Measurements from ENCODE around the gene CREBRF. TPM values are rescaled to one million over a fixed set of nuclear protein-coding genes. Genes with fewer than 3 reads are reported as not detected.

Gene CREBRF
- total and polyA plus RNA-seq, 9 of the 15 experiments (the other 6 are each of a cell fraction or from before 2014, with no cell fraction given), result 1.1 to 4.9 (median 2.9) TPM

DNA sequence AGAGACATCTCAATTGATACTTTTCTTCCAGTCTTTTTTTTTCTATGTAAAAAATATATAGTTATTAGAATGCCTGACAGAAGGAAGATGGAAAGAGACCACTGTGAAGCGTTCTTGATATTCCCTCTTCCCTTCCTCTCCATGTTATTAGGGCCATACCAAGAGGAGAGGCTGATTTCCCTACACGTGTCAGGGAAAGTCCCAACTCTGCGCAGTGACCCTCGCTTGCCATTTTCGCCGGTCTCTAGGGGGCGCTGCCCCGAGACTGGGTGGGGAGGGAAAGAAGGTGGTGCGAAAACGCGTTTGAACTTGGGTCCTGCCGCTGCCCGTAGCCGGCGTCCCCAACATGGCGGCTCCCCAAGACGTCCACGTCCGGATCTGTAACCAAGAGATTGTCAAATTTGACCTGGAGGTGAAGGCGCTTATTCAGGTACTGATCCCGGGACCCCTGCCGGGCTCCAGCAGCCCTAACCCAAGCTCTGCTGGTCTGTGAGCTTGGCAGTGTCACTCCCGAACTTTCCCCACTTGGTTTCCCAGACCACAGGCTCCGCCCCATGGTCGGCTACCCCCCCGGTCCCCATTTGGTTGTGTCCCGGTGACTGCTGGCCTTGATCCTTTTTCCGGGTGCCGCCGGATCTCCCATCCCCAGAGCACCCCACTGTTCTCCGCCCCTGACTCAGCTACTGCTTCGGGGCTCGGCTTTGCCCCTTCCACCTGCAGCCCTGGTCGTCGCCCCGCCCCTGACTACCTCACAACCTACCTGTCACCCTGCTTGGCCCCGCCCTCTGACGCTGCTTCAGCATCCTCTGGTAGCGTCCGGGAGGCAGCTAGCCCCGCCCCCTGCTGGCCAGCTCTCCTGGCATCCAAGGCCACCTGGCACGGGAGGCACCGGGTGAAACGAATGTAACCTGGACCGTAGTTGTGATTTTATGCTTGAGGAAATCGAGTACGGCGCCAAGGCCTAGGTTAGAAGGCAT, 88.3 kb downstream of the CREBRF start, which contains the start of gene BNIP1 (continued):
- TF ChIP-seq CREBBP (IDR thresholded peaks at IDR 0.05; ENCODE audit: low read depth, low read length) (no peak), ZC3H8 (IDR thresholded peaks at IDR 0.05) (no peak), GATAD2B (IDR thresholded peaks at IDR 0.05; ENCODE audit: borderline replicate concordance) (peak; percentile 79), NEUROD1 (IDR thresholded peaks at IDR 0.05; ENCODE audit: borderline replicate concordance, low read depth, low read length, partially characterized antibody) (peak; percentile 87), ZBTB7A (IDR thresholded peaks at IDR 0.05; ENCODE audit: borderline replicate concordance, control insufficient read depth, low read depth, low read length) (peak; percentile 93), XRCC5 (IDR thresholded peaks at IDR 0.05; ENCODE audit: low read depth, low read length) (peak; percentile 99), GATA2 (CRISPR knock-in tag; IDR thresholded peaks at IDR 0.05) (peak; percentile 37; the same call in 1 of the 2 replicates), ZFP1 (CRISPR knock-in tag; IDR thresholded peaks at IDR 0.05) (no peak), FOXK1 (CRISPR knock-in tag; IDR thresholded peaks at IDR 0.05; ENCODE audit: borderline replicate concordance) (no peak)
- TF ChIP-seq, protein P1, sequence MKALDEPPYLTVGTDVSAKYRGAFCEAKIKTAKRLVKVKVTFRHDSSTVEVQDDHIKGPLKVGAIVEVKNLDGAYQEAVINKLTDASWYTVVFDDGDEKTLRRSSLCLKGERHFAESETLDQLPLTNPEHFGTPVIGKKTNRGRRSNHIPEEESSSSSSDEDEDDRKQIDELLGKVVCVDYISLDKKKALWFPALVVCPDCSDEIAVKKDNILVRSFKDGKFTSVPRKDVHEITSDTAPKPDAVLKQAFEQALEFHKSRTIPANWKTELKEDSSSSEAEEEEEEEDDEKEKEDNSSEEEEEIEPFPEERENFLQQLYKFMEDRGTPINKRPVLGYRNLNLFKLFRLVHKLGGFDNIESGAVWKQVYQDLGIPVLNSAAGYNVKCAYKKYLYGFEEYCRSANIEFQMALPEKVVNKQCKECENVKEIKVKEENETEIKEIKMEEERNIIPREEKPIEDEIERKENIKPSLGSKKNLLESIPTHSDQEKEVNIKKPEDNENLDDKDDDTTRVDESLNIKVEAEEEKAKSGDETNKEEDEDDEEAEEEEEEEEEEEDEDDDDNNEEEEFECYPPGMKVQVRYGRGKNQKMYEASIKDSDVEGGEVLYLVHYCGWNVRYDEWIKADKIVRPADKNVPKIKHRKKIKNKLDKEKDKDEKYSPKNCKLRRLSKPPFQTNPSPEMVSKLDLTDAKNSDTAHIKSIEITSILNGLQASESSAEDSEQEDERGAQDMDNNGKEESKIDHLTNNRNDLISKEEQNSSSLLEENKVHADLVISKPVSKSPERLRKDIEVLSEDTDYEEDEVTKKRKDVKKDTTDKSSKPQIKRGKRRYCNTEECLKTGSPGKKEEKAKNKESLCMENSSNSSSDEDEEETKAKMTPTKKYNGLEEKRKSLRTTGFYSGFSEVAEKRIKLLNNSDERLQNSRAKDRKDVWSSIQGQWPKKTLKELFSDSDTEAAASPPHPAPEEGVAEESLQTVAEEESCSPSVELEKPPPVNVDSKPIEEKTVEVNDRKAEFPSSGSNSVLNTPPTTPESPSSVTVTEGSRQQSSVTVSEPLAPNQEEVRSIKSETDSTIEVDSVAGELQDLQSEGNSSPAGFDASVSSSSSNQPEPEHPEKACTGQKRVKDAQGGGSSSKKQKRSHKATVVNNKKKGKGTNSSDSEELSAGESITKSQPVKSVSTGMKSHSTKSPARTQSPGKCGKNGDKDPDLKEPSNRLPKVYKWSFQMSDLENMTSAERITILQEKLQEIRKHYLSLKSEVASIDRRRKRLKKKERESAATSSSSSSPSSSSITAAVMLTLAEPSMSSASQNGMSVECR (CRISPR knock-in tag; IDR thresholded peaks at IDR 0.05), result peak; percentile 33
- TF ChIP-seq, protein P2, sequence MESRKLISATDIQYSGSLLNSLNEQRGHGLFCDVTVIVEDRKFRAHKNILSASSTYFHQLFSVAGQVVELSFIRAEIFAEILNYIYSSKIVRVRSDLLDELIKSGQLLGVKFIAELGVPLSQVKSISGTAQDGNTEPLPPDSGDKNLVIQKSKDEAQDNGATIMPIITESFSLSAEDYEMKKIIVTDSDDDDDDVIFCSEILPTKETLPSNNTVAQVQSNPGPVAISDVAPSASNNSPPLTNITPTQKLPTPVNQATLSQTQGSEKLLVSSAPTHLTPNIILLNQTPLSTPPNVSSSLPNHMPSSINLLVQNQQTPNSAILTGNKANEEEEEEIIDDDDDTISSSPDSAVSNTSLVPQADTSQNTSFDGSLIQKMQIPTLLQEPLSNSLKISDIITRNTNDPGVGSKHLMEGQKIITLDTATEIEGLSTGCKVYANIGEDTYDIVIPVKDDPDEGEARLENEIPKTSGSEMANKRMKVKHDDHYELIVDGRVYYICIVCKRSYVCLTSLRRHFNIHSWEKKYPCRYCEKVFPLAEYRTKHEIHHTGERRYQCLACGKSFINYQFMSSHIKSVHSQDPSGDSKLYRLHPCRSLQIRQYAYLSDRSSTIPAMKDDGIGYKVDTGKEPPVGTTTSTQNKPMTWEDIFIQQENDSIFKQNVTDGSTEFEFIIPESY (CRISPR knock-in tag; IDR thresholded peaks at IDR 0.05), result no peak
- TF ChIP-seq, protein P3, sequence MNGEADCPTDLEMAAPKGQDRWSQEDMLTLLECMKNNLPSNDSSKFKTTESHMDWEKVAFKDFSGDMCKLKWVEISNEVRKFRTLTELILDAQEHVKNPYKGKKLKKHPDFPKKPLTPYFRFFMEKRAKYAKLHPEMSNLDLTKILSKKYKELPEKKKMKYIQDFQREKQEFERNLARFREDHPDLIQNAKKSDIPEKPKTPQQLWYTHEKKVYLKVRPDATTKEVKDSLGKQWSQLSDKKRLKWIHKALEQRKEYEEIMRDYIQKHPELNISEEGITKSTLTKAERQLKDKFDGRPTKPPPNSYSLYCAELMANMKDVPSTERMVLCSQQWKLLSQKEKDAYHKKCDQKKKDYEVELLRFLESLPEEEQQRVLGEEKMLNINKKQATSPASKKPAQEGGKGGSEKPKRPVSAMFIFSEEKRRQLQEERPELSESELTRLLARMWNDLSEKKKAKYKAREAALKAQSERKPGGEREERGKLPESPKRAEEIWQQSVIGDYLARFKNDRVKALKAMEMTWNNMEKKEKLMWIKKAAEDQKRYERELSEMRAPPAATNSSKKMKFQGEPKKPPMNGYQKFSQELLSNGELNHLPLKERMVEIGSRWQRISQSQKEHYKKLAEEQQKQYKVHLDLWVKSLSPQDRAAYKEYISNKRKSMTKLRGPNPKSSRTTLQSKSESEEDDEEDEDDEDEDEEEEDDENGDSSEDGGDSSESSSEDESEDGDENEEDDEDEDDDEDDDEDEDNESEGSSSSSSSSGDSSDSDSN (IDR thresholded peaks at IDR 0.05; ENCODE audit: borderline replicate concordance in 1 of 2, low read depth in 2 of 2, low read length in 2 of 2), result 0 out of 4 replicates have a peak, but pooled peaks of 1 of the 2 experiments have one; percentile 38
- TF ChIP-seq, protein P4, sequence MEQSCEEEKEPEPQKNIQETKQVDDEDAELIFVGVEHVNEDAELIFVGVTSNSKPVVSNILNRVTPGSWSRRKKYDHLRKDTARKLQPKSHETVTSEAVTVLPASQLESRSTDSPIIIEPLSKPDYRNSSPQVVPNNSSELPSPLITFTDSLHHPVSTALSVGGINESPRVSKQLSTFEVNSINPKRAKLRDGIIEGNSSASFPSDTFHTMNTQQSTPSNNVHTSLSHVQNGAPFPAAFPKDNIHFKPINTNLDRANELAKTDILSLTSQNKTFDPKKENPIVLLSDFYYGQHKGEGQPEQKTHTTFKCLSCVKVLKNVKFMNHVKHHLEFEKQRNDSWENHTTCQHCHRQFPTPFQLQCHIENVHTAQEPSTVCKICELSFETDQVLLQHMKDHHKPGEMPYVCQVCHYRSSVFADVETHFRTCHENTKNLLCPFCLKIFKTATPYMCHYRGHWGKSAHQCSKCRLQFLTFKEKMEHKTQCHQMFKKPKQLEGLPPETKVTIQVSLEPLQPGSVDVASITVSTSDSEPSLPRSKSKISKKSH (CRISPR knock-in tag; IDR thresholded peaks at IDR 0.05), result no peak
- TF ChIP-seq, protein P5, sequence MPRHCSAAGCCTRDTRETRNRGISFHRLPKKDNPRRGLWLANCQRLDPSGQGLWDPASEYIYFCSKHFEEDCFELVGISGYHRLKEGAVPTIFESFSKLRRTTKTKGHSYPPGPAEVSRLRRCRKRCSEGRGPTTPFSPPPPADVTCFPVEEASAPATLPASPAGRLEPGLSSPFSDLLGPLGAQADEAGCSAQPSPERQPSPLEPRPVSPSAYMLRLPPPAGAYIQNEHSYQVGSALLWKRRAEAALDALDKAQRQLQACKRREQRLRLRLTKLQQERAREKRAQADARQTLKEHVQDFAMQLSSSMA (CRISPR knock-in tag; IDR thresholded peaks at IDR 0.05), result no peak
